Skeletal muscle satellite cell (primary cell): ENCODE data around the gene CEP290.

ENCODE experiments used
- H3K27me3 ChIP-seq: 2 replicates; pipeline ENCODE4 v1.7.0; 2013; ENCODE audit warnings: low read length; ENCODE audit not compliant: control insufficient read depth, insufficient read depth
- H3K36me3 ChIP-seq: 2 replicates; pipeline ENCODE4 v1.7.0; 2013; ENCODE audit warnings: mild to moderate bottlenecking, control low read depth, low read length; ENCODE audit not compliant: insufficient read depth
- H3K4me1 ChIP-seq: 2 replicates; pipeline ENCODE4 v1.7.0; 2013; ENCODE audit warnings: low read length; ENCODE audit not compliant: control insufficient read depth, insufficient read depth
- H3K4me2 ChIP-seq: 2 replicates; pipeline ENCODE4 v1.7.0; 2013; ENCODE audit warnings: mild to moderate bottlenecking, low read length
- H3K4me3 ChIP-seq: 2 replicates; pipeline ENCODE4 v1.7.0; 2013; ENCODE audit warnings: low read length
- H3K9ac ChIP-seq: 2 replicates; pipeline ENCODE4 v1.7.0; 2013; ENCODE audit warnings: mild to moderate bottlenecking, low read depth, low read length, moderate library complexity
- H3K9me3 ChIP-seq: replicated peaks from 2 replicates; pipeline ENCODE4 v1.7.0; 2013; ENCODE audit warnings: mild to moderate bottlenecking, control low read depth, low read length

Gene CEP290

GRCh38 chr12:88084210-88084609 lies 57.7 kb downstream of the CEP290 start:
- no peak overlapping the region for H3K4me3 ChIP-seq
- no peak overlapping the region for H3K4me2 ChIP-seq
- H3K27me3 ChIP-seq, result no peaks in the 10 kb centered on the region
- H3K9me3 ChIP-seq, result no peaks in the 10 kb centered on the region
- H3K9ac ChIP-seq, result no peak overlapping the region
- no peaks in the 10 kb centered on the region for H3K4me1 ChIP-seq
- H3K36me3 ChIP-seq, result peaks cover 53% of the 10 kb centered on the region

- H3K4me1 ChIP-seq, result no peaks in the 10 kb centered on the region
- no peak overlapping the region for H3K4me2 ChIP-seq
- H3K27me3 ChIP-seq, result no peaks in the 10 kb centered on the region
- H3K9ac ChIP-seq, result no peak overlapping the region
- peaks cover 51% of the 10 kb centered on the region for H3K36me3 ChIP-seq
- H3K9me3 ChIP-seq, result no peaks in the 10 kb centered on the region
- no peak overlapping the region for H3K4me3 ChIP-seq
Measured at GRCh38 chr12:88083634-88084033, 58.3 kb downstream of the CEP290 start.

DNA sequence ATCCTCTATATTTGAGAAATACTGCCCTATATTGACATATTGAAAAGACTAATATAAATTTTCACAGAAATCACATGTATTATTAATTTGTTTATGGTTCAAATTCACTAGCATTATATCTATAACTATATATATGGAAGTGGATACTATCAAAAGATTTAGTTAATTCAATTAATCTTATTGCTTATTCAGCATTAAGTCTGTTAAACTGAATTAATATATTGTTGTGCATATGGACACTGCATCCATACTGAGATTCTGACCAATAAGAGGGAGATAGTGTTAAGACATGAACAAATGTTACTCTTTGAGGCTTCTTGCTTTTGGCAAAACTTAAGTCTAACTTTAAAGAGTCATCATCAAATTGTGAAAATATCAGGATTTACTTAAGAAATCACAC lies 60.6 kb downstream of the CEP290 start:
- Histone ChIP-seq H3K36me3 (peaks cover 54% of the 10 kb centered on the region), H3K9me3 (no peaks in the 10 kb centered on the region), H3K9ac (no peak overlapping the region), H3K4me2 (no peak overlapping the region), H3K4me1 (no peaks in the 10 kb centered on the region), H3K4me3 (no peak overlapping the region), H3K27me3 (no peaks in the 10 kb centered on the region)

- H3K9me3 ChIP-seq, result no peaks in the 10 kb centered on the region
- peaks cover 8% of the 10 kb centered on the region for H3K4me1 ChIP-seq
- peaks cover 9% of the 10 kb centered on the region for H3K36me3 ChIP-seq
- H3K27me3 ChIP-seq, result no peaks in the 10 kb centered on the region
- no peak overlapping the region for H3K9ac ChIP-seq
- H3K4me3 ChIP-seq, result no peak overlapping the region
- no peak overlapping the region for H3K4me2 ChIP-seq
Measured at GRCh38 chr12:88067301-88067700, 74.6 kb downstream of the CEP290 start.

GRCh38 chr12:88063375-88063774 lies 78.5 kb downstream of the CEP290 start:
- peaks cover 6% of the 10 kb centered on the region for H3K36me3 ChIP-seq
- H3K4me2 ChIP-seq, result no peak overlapping the region
- H3K9ac ChIP-seq, result no peak overlapping the region
- H3K9me3 ChIP-seq, result no peaks in the 10 kb centered on the region
- no peak overlapping the region for H3K4me3 ChIP-seq
- H3K27me3 ChIP-seq, result no peaks in the 10 kb centered on the region
- H3K4me1 ChIP-seq, result peaks cover 8% of the 10 kb centered on the region

DNA sequence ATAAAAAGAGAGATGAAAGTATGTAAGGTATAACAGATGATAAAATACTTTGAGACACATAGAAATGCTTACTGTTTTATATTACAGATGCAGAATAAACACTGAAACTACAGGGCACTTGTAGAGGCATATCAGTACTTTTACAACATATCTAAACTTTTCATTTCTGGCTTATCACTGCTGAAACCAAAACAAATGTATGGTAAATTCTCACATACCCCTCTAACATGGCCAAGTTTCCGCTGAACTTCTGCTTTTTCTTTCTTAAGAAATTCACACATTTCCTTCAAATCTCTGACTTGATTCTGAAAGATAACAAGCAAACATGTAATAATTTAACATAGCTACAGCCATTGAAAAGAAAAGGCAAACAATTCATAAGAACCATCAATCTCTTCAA lies 79.4 kb downstream of the CEP290 start:
- Histone ChIP-seq H3K27me3 (no peaks in the 10 kb centered on the region), H3K9ac (no peak overlapping the region), H3K9me3 (no peaks in the 10 kb centered on the region), H3K4me3 (no peak overlapping the region), H3K4me1 (peaks cover 8% of the 10 kb centered on the region), H3K36me3 (peaks cover 6% of the 10 kb centered on the region), H3K4me2 (no peak overlapping the region)

DNA sequence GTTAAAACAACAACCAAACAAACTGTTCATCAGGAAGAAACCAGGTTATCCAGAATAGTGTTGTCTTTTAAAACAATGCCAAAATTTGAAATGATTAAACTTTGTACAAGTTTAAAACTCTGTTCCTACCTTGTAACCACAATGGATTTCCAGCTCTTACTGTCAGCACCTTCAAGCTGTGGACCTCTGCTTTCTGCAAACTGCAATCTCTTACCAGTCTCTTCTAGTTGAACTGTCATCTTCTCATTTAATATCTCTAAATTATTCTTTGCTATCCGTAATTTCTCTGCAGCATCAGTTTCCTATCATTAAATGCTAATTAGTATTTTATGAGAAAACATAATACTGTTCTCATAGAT lies 83.2 kb downstream of the CEP290 start:
- Histone ChIP-seq H3K36me3 (peaks cover 17% of the 10 kb centered on the region), H3K9me3 (no peaks in the 10 kb centered on the region), H3K9ac (no peak overlapping the region), H3K4me1 (peaks cover 14% of the 10 kb centered on the region), H3K4me3 (no peak overlapping the region), H3K27me3 (no peaks in the 10 kb centered on the region), H3K4me2 (no peak overlapping the region)

GRCh38 chr12:88057994-88058718 lies 83.7 kb downstream of the CEP290 start:
- no peak overlapping the region for H3K9ac ChIP-seq
- no peak overlapping the region for H3K4me3 ChIP-seq
- H3K4me2 ChIP-seq, result no peak overlapping the region
- no peaks in the 10 kb centered on the region for H3K9me3 ChIP-seq
- no peaks in the 10 kb centered on the region for H3K27me3 ChIP-seq
- peaks cover 18% of the 10 kb centered on the region for H3K36me3 ChIP-seq
- H3K4me1 ChIP-seq, result peaks cover 9% of the 10 kb centered on the region

- no peak overlapping the region for H3K4me3 ChIP-seq
- H3K9me3 ChIP-seq, result no peaks in the 10 kb centered on the region
- H3K36me3 ChIP-seq, result peaks cover 24% of the 10 kb centered on the region
Measured at GRCh38 chr12:88056571-88056970, 85.3 kb downstream of the CEP290 start.

GRCh38 chr12:88052686-88053085 lies 89.2 kb downstream of the CEP290 start:
- no peak overlapping the region for H3K9ac ChIP-seq
- no peaks in the 10 kb centered on the region for H3K27me3 ChIP-seq

More at GRCh38 chr12:88056571-88056970, 85.3 kb downstream of the CEP290 start:
- Histone ChIP-seq H3K9ac (no peak overlapping the region), H3K4me1 (peaks cover 6% of the 10 kb centered on the region), H3K27me3 (no peaks in the 10 kb centered on the region), H3K4me2 (no peak overlapping the region)

GRCh38 chr12:88044035-88044434 lies 97.9 kb downstream of the CEP290 start:
- H3K9me3 ChIP-seq, result no peaks in the 10 kb centered on the region
- no peak overlapping the region for H3K9ac ChIP-seq
- H3K27me3 ChIP-seq, result no peaks in the 10 kb centered on the region
- H3K4me2 ChIP-seq, result no peak overlapping the region
- H3K4me3 ChIP-seq, result no peak overlapping the region
- H3K4me1 ChIP-seq, result no peaks in the 10 kb centered on the region
- peaks cover 50% of the 10 kb centered on the region for H3K36me3 ChIP-seq

More at GRCh38 chr12:88052686-88053085, 89.2 kb downstream of the CEP290 start:
- H3K4me3 ChIP-seq, result no peak overlapping the region
- H3K4me2 ChIP-seq, result no peak overlapping the region
- peaks cover 6% of the 10 kb centered on the region for H3K4me1 ChIP-seq
- peaks cover 52% of the 10 kb centered on the region for H3K36me3 ChIP-seq
- H3K9me3 ChIP-seq, result no peaks in the 10 kb centered on the region

- Histone ChIP-seq H3K9me3 (no peaks in the 10 kb centered on the region), H3K4me1 (peaks cover 15% of the 10 kb centered on the region), H3K27me3 (no peaks in the 10 kb centered on the region), H3K4me2 (peak overlapping the region; percentile 91), H3K36me3 (peaks cover 5% of the 10 kb centered on the region), H3K9ac (no peak overlapping the region), H3K4me3 (no peak overlapping the region)
Measured at GRCh38 chr12:88037770-88038169, 104.1 kb downstream of the CEP290 start.
